Karpas-422 (cell line): ENCODE data around the gene IGLL5. TPM values are rescaled to one million over a fixed set of nuclear protein-coding genes. Genes with fewer than 3 reads are reported as not detected.

Experiments
- DNase-seq: peaks from one replicate; pipeline ENCODE4 v3.0.0-alpha.2; 2015
- H2AFZ ChIP-seq: fragments of 200-600 bp; sonication (generic); 2 replicates; pipeline ENCODE4 v1.6.1; 2014; ENCODE audit warnings: antibody characterized with exemption, low read length, mixed read lengths
- H3K27ac ChIP-seq: fragments of 200-600 bp; sonication (generic); 2 replicates; pipeline ENCODE4 v1.5.1; 2014; ENCODE audit warnings: mild to moderate bottlenecking, low read length, moderate library complexity
- H3K27me3 ChIP-seq: fragments of 200-600 bp; sonication (generic); 2 replicates; pipeline ENCODE4 v1.6.1; 2014; ENCODE audit warnings: low read length, mixed read lengths
- H3K36me3 ChIP-seq: fragments of 200-600 bp; sonication (generic); 2 replicates; pipeline ENCODE4 v1.6.1; 2014; ENCODE audit warnings: low read length, mixed read lengths; ENCODE audit not compliant: insufficient read depth
- H3K4me1 ChIP-seq: fragments of 200-600 bp; sonication (generic); 2 replicates; pipeline ENCODE4 v1.6.1; 2014; ENCODE audit warnings: mild to moderate bottlenecking, low read length, mixed read lengths
- H3K4me2 ChIP-seq: fragments of 200-600 bp; sonication (generic); 2 replicates; pipeline ENCODE4 v1.6.1; 2014; ENCODE audit warnings: low read length, low read depth, mild to moderate bottlenecking; ENCODE audit not compliant: poor library complexity, severe bottlenecking
- H3K4me3 ChIP-seq: fragments of 200-600 bp; sonication (generic); 2 replicates; pipeline ENCODE4 v1.5.1; 2014; ENCODE audit warnings: mild to moderate bottlenecking, antibody characterized with exemption, low read length, mixed read lengths
- H3K79me2 ChIP-seq: fragments of 200-600 bp; sonication (generic); 2 replicates; pipeline ENCODE4 v1.6.1; 2014; ENCODE audit warnings: mild to moderate bottlenecking, low read length, mixed read lengths
- H3K9ac ChIP-seq: fragments of 200-600 bp; sonication (generic); 2 replicates; pipeline ENCODE4 v1.6.0; 2014; ENCODE audit warnings: low read length
- H3K9me2 ChIP-seq: fragments of 200-600 bp; sonication (generic), shearing (Covaris generic); replicated peaks from 2 replicates; pipeline ENCODE4 v1.6.0; 2014; ENCODE audit warnings: mild to moderate bottlenecking, low read length, moderate library complexity; ENCODE audit not compliant: insufficient read depth
- H3K9me3 ChIP-seq: fragments of 300-700, 200-600 bp; sonication (generic); 2 replicates; pipeline ENCODE4 v1.6.1; 2014; ENCODE audit warnings: low read length, mixed read lengths
- H4K20me1 ChIP-seq: fragments of 200-600 bp; sonication (generic); 2 replicates; pipeline ENCODE4 v1.6.1; 2014; ENCODE audit warnings: mild to moderate bottlenecking, antibody characterized with exemption, low read length, low read depth; ENCODE audit not compliant: insufficient read depth
- total RNA-seq: library from RNA; depleted of rRNA; stranded (reverse); fragments of >200 nt; shearing (Covaris generic); gene quantifications from 2 replicates; pipeline ENCODE4 v1.2.3, GENCODE V29; 2014; ENCODE audit warnings: low replicate concordance

IGLL5 gene
- total RNA-seq, 1 experiment from 2014 or later = 1.1 TPM

GRCh38 chr22:22922954-22923319, 35.3 kb downstream of the IGLL5 start:
- H3K4me3 ChIP-seq = no peak overlapping the region
- no peaks in the 10 kb centered on the region for H3K9me2 ChIP-seq
- H3K9me3 ChIP-seq = no peaks in the 10 kb centered on the region
- H3K9ac ChIP-seq = no peak overlapping the region
- H3K27ac ChIP-seq = no peak overlapping the region
- H3K27me3 ChIP-seq = no peaks in the 10 kb centered on the region
- DNase-seq = no peak
- peaks cover 7% of the 10 kb centered on the region for H3K4me1 ChIP-seq
- H3K36me3 ChIP-seq = no peaks in the 10 kb centered on the region
- H2AFZ ChIP-seq = no peak overlapping the region
- no peaks in the 10 kb centered on the region for H3K79me2 ChIP-seq
- H3K4me2 ChIP-seq = no peak overlapping the region
- H4K20me1 ChIP-seq = peaks cover 48% of the 10 kb centered on the region

DNA sequence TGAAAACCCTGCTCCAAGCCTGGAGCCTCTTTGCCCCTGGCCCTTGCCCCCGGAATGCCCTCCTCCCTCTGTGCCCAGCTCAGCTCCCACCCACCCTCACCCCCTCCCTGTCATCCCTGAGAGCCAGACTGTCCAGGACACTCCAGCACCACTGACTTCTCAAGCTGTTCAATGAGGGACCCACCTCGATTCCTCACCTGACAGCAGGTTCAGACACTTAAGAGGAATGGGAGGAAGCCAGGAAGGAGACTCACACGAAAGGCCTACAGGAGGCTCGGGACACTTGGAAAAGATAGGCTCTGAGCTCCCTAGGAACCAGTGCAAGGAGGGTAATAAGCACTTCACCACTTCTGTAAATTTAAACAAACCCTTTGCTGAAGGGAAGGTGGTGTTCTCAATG, 35.8 kb downstream of the IGLL5 start:
- Histone ChIP-seq H2AFZ (no peak overlapping the region), H3K9me3 (no peaks in the 10 kb centered on the region), H3K4me2 (no peak overlapping the region), H3K9ac (no peak overlapping the region), H3K9me2 (no peaks in the 10 kb centered on the region), H3K27me3 (no peaks in the 10 kb centered on the region), H3K27ac (no peak overlapping the region), H3K36me3 (no peaks in the 10 kb centered on the region), H4K20me1 (peaks cover 51% of the 10 kb centered on the region), H3K4me3 (no peak overlapping the region), H3K79me2 (no peaks in the 10 kb centered on the region), H3K4me1 (peaks cover 10% of the 10 kb centered on the region)
- DNase-seq = no peak

DNA sequence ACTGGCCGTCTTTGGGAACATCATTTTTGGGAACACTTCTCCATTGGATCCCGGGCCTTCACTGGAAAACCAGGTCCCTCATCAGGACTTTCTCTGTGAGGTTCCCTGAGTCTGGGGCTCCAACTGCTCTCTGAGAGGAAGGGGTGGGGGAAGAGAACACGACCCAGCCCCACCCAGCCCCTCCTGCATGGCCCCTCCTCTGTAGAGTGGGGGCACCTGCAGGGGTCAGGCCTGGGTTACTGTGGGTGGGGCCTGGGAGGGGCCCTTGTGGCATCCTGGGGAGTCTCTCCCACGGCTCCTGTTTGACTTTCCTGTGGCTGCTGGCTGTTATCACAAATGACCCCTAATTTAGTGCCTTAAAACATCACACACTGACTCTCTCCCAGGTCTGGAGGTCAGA, 36.3 kb downstream of the IGLL5 start:
- H3K27me3 ChIP-seq = no peaks in the 10 kb centered on the region
- DNase-seq = no peak
- H3K36me3 ChIP-seq = no peaks in the 10 kb centered on the region
- H2AFZ ChIP-seq = no peak overlapping the region
- no peak overlapping the region for H3K9ac ChIP-seq
- peaks cover 16% of the 10 kb centered on the region for H3K4me1 ChIP-seq
- no peaks in the 10 kb centered on the region for H3K79me2 ChIP-seq
- H3K9me3 ChIP-seq = no peaks in the 10 kb centered on the region
- H4K20me1 ChIP-seq = peaks cover 47% of the 10 kb centered on the region
- H3K9me2 ChIP-seq = no peaks in the 10 kb centered on the region
- H3K27ac ChIP-seq = no peak overlapping the region
- H3K4me3 ChIP-seq = no peak overlapping the region
- H3K4me2 ChIP-seq = no peak overlapping the region

DNA sequence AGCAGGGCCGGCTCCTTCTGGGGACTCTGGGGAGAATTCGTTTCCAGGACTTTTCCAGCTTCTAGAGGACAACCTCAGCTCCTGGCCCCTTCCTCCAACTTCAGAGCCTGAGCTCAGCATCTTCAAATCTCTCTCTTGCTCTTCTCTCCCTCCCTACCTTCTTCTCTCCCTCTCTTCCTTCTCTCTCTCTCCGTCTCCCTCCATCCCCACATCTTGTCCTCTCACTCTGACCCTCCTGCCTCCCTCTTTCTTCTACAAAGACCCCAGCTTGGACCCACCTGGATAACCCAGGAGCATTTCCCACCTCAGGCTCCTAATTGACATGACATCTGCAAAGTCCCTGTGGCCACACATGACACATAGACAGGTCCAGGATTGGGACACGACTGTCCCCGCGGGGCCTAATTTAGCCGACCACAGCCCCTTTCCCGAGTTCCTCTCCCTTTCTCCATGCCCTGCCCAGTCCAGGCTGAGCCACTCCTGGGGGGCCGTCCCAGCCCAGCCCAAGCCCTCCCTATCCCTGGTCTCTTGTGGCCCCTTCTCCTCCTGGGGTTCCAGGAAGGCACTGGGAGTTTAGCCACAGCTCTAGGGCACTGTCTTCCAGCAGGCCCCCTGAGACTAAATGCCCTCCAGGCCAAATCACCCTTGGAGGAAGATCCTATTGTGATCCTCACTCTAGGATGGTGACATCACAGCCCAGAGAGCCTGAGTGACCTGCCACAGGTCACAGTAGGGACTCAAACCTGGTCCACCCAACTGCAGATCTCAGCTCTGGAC, 36.9 kb downstream of the IGLL5 start:
- H3K9ac ChIP-seq = no peak overlapping the region
- no peak for DNase-seq
- no peaks in the 10 kb centered on the region for H3K79me2 ChIP-seq
- H2AFZ ChIP-seq = no peak overlapping the region
- H4K20me1 ChIP-seq = peaks cover 49% of the 10 kb centered on the region
- no peak overlapping the region for H3K4me3 ChIP-seq
- no peak overlapping the region for H3K27ac ChIP-seq
- no peaks in the 10 kb centered on the region for H3K27me3 ChIP-seq
- H3K9me3 ChIP-seq = no peaks in the 10 kb centered on the region
- H3K4me1 ChIP-seq = peaks cover 22% of the 10 kb centered on the region
- no peaks in the 10 kb centered on the region for H3K9me2 ChIP-seq
- H3K36me3 ChIP-seq = no peaks in the 10 kb centered on the region
- H3K4me2 ChIP-seq = no peak overlapping the region

DNA sequence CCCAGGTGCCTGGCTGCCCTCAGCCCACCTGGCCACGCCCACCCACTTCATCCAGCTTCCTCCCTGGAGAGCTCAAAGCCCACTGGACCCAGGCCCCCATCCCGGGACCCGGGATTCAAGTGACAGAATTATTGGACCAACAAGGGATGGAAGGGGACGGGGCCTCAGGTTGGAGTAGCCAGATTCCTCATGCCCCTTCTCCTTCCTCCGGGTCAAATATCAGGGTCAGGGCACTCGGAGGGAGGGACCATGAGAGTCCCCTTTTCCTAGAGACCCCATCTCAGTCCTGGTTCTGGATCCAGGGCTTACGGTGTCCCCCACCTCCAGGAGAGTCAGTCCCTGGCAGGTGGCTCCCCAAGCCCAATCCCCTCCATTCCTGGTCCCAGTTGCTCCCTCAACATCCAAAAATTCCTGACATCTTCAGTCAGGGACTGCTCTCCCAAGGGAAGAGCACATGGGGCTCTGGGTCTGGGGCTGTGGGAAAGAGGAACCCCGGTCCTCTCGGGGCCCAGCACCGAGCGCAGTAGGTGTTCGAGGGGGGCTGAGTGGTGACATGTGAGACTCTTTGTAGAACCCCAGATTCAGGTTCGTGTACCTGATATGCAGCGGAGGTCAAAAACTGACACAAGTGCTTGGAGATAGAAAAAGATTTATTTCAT, 37.7 kb downstream of the IGLL5 start:
- H3K27ac ChIP-seq = no peak overlapping the region
- H3K9me3 ChIP-seq = no peaks in the 10 kb centered on the region
- peaks cover 29% of the 10 kb centered on the region for H3K4me1 ChIP-seq
- peaks cover 49% of the 10 kb centered on the region for H4K20me1 ChIP-seq
- H3K4me3 ChIP-seq = no peak overlapping the region
- no peaks in the 10 kb centered on the region for H3K9me2 ChIP-seq
- H3K79me2 ChIP-seq = no peaks in the 10 kb centered on the region
- no peak overlapping the region for H3K4me2 ChIP-seq
- no peaks in the 10 kb centered on the region for H3K36me3 ChIP-seq
- H3K27me3 ChIP-seq = no peaks in the 10 kb centered on the region
- H2AFZ ChIP-seq = no peak overlapping the region
- DNase-seq = no peak
- no peak overlapping the region for H3K9ac ChIP-seq

- H3K4me1 ChIP-seq = peaks cover 35% of the 10 kb centered on the region
Measured at GRCh38 chr22:22925805-22926369, 38.3 kb downstream of the IGLL5 start.

DNA sequence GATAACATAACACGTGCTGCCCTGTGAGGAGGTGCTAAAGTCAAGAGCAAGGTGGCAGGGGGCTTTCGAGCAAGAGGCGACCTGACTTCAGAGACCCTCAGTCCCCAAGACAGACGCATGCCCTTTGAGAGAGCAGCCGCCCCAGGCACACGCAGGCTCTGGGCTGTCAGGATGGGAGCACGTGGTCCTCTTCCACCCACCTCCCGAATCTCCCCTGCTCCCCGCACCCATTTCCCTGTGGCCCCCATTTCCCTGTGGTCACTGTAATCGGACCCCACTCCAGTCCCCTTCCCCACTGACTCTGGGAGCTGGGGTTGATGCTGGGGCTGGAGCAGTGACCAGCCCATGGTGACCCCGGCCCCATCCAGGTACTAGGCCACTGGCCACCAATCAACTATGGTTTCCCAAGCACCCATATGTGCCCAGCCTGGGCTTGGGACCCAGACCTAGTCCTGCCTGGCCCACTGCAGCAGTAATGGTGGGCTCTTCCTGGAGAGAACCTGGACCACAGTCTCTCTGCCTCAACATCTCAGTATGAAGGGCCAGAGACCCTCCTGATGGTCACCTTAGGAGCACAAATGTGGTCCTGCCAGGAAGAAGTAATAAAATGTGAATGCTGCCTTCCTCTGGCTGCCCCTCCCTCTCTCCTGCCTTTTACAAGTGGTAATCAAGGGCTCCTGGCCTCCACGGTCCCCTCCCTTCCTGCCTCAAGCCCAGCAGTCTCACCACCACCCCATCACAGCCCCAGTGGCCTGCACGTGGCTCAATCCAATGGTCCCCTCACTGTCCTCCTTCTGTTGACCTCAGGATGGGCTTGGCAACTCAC, 39.0 kb downstream of the IGLL5 start:
- Histone ChIP-seq H3K4me1 (peaks cover 42% of the 10 kb centered on the region), H3K9me2 (no peaks in the 10 kb centered on the region), H3K4me2 (no peak overlapping the region), H3K9ac (no peak overlapping the region), H4K20me1 (peaks cover 45% of the 10 kb centered on the region), H3K79me2 (no peaks in the 10 kb centered on the region), H2AFZ (no peak overlapping the region), H3K27me3 (no peaks in the 10 kb centered on the region), H3K9me3 (no peaks in the 10 kb centered on the region), H3K4me3 (no peak overlapping the region), H3K27ac (no peak overlapping the region), H3K36me3 (no peaks in the 10 kb centered on the region)
- DNase-seq = no peak

More at GRCh38 chr22:22925805-22926369, 38.3 kb downstream of the IGLL5 start:
- H3K4me2 ChIP-seq = no peak overlapping the region
- no peak for DNase-seq
- peaks cover 49% of the 10 kb centered on the region for H4K20me1 ChIP-seq
- H3K27me3 ChIP-seq = no peaks in the 10 kb centered on the region
- H3K9me2 ChIP-seq = no peaks in the 10 kb centered on the region
- no peak overlapping the region for H3K4me3 ChIP-seq
- H3K79me2 ChIP-seq = no peaks in the 10 kb centered on the region
- H3K9me3 ChIP-seq = no peaks in the 10 kb centered on the region
- H3K27ac ChIP-seq = no peak overlapping the region
- H2AFZ ChIP-seq = no peak overlapping the region
- H3K9ac ChIP-seq = no peak overlapping the region
- H3K36me3 ChIP-seq = no peaks in the 10 kb centered on the region
